VCaP (cell line): ENCODE measurements around the gene BMPER.

Experiments
- H3K27ac ChIP-seq: fragments of 450-650 bp; 2 replicates; pipeline ENCODE4 v1.5.1; 2017
- TF ChIP-seq, protein P1 (sequence below): fragments of 450-650 bp; conservative IDR thresholded peaks from 2 replicates; pipeline ENCODE4 v1.5.1; 2017; ENCODE audit warnings: mild to moderate bottlenecking, moderate library complexity

Gene BMPER

GRCh38 chr7:33917661-33918060 lies 12.3 kb downstream of the BMPER start:
- TF ChIP-seq, protein P1, sequence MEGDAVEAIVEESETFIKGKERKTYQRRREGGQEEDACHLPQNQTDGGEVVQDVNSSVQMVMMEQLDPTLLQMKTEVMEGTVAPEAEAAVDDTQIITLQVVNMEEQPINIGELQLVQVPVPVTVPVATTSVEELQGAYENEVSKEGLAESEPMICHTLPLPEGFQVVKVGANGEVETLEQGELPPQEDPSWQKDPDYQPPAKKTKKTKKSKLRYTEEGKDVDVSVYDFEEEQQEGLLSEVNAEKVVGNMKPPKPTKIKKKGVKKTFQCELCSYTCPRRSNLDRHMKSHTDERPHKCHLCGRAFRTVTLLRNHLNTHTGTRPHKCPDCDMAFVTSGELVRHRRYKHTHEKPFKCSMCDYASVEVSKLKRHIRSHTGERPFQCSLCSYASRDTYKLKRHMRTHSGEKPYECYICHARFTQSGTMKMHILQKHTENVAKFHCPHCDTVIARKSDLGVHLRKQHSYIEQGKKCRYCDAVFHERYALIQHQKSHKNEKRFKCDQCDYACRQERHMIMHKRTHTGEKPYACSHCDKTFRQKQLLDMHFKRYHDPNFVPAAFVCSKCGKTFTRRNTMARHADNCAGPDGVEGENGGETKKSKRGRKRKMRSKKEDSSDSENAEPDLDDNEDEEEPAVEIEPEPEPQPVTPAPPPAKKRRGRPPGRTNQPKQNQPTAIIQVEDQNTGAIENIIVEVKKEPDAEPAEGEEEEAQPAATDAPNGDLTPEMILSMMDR, result no peak
- H3K27ac ChIP-seq, result no peak overlapping the region

DNA sequence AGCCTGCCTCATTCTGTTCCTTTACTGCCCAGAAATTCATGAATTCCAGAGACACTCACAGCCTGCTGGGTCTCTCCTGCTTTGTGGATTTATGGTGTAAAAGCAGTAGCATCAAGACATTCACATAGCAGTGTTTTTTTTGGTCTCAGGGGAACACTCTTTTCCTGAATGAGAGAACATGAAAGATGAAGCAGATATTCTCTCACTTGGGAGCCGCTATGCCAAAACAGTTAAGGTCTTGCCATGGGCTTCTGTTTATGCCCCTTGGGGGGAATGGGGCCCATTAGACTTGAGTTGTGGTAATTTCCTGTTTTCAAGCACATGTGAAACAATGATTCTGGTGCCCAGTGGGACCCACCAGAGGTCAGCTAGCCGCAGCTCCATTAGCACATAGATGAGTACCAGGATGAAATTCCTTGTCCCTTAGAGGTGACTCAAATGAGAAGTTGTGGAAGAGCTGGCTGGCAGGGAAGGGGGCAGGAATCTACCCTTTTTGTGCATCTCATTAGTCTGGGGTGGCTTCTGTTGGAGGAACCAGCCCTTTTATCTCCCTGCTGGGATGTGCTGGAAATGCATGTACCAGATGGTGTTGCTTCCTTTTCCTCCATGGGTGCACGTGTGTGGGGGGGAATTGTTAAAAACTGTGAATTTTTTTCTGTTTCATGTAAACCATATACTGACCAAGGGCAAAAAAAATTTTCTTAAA lies 13.3 kb downstream of the BMPER start:
- H3K27ac ChIP-seq, result no peak overlapping the region
- TF ChIP-seq, protein P1, result no peak

DNA sequence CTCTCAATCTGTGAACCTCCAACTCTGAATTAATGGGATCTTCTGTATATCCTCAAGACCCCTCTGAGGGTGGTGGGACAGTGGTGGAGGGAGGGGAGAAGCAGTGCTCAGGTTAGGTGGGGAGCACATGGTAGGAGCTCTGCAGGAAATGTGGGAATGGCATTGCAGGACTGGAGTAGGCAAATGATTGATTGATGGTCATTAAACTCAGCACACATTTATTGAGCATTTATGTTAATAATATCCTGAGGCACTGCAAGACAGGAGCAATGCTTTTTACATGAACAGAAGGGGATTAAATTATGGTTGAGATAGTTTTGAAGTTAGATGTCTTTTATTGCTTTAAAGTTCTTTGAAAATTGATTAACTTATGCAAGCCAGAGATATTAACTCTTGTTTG lies 14.1 kb downstream of the BMPER start:
- TF ChIP-seq, protein P1, result no peak

GRCh38 chr7:33921216-33921938 lies 16.0 kb downstream of the BMPER start:
- no peak overlapping the region for H3K27ac ChIP-seq
- TF ChIP-seq, protein P1, result no peak

More for the DNA sequence above, 14.1 kb downstream of the BMPER start:
- H3K27ac ChIP-seq, result no peak overlapping the region

DNA sequence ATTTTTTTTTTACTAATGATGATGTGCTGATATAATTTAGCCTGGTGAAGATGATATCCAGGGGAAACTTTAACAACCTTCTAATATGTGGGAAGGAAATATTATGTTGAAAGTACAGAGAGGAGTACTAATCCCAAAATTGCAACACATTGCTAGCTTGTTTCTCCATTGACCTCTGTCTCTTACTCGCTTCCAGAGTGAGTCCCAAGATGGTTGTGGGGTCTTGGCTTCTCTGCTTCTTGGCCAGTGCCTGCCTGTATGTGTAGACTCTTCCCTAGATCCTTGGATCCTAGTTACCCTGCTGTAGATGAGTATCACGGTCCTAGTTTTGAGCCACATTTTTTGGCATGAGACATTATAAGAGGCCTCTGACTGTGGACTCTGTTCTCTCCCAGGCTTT lies 17.5 kb downstream of the BMPER start:
- TF ChIP-seq, protein P1, result no peak

GRCh38 chr7:33923440-33924229 lies 18.3 kb downstream of the BMPER start:
- no peak overlapping the region for H3K27ac ChIP-seq
- TF ChIP-seq, protein P1, result no peak

More for the DNA sequence above, 17.5 kb downstream of the BMPER start:
- H3K27ac ChIP-seq, result no peak overlapping the region

DNA sequence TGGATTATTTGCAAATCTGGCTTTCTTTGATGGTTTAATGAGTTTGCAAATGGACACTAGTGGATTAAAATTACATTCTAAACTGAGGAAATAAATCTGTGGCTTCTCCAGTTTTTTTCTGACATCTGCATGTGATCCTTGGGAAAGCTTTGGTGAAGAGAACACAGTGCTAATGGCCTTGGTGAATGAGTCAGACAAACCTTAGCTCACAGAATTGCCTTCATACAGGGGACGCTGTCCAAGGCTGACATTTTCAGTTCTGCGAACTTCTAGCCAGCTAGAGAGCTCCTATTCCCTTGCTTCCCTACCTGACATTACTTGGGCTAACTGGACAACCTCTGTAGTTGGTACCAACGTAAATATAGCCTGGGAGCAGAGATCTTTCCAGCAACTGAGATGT lies 21.2 kb downstream of the BMPER start:
- H3K27ac ChIP-seq, result no peak overlapping the region
- TF ChIP-seq, protein P1, result no peak
